NT2/D1 (cell line): ENCODE measurements around the gene PRKG1.

Source experiments
- DNase-seq: peaks from one replicate; pipeline ENCODE4 v3.0.0-alpha.2; 2011; ENCODE audit warnings: low read depth, low spot score
- H3K27me3 ChIP-seq: 2 replicates; pipeline ENCODE4 v1.6.0; 2011; ENCODE audit warnings: mild to moderate bottlenecking; ENCODE audit not compliant: insufficient read length, insufficient read depth
- H3K36me3 ChIP-seq: 2 replicates; pipeline ENCODE4 v1.6.1; 2011; ENCODE audit warnings: mild to moderate bottlenecking, low read length, mixed read lengths; ENCODE audit not compliant: insufficient read depth, insufficient read length
- H3K4me1 ChIP-seq: 2 replicates; pipeline ENCODE4 v1.5.1; 2011; ENCODE audit not compliant: insufficient read depth, insufficient read length
- H3K4me3 ChIP-seq: 2 replicates; pipeline ENCODE4 v1.5.1; 2011; ENCODE audit warnings: low read depth; ENCODE audit not compliant: insufficient read length
- H3K9ac ChIP-seq: 2 replicates; pipeline ENCODE4 v1.6.0; 2011; ENCODE audit warnings: low read depth; ENCODE audit not compliant: insufficient read length
- H3K9me3 ChIP-seq: 2 replicates; pipeline ENCODE4 v1.5.1; 2011; ENCODE audit warnings: mild to moderate bottlenecking, low read length; ENCODE audit not compliant: insufficient read depth
- SUZ12 ChIP-seq: IDR thresholded peaks from 2 replicates; pipeline ENCODE4 v1.6.1; 2011; ENCODE audit not compliant: insufficient read length, insufficient read depth; ENCODE audit errors: extremely low read depth
- YY1 ChIP-seq: IDR thresholded peaks from 2 replicates; pipeline ENCODE4 v1.6.1; 2011; ENCODE audit not compliant: insufficient read length, insufficient read depth
- ZNF274 ChIP-seq: IDR thresholded peaks from 2 replicates; pipeline ENCODE4 v1.6.1; 2011; ENCODE audit warnings: mild to moderate bottlenecking, low read depth, low read length

PRKG1 gene

DNA sequence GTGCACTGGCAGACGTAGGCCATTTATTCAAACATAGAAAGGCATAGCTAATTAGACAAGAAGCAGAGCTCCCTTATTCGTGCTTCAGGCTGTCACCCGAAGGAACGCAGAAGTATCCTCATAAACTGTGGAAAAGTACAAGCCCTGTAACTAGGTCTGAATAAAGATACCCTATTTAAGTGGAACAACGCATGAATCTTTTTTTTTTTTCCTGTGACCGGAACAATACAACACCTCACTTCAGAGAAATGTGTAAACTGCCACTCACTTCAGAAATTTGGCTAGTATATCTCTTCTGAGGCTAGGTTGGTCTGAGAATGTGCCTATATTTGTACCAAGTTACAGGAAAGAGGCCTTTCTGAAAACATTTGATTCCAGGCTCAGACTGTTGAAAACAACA, 633.1 kb downstream of the PRKG1 start:
- no peak overlapping the region for H3K4me3 ChIP-seq
- TF ChIP-seq YY1 (no peak), SUZ12 (no peak), ZNF274 (no peak)
- no peaks in the 10 kb centered on the region for H3K4me1 ChIP-seq
- H3K27me3 ChIP-seq = no peaks in the 10 kb centered on the region
- H3K9ac ChIP-seq = no peak overlapping the region
- H3K36me3 ChIP-seq = no peaks in the 10 kb centered on the region
- no peak for DNase-seq
- H3K9me3 ChIP-seq = no peaks in the 10 kb centered on the region

DNA sequence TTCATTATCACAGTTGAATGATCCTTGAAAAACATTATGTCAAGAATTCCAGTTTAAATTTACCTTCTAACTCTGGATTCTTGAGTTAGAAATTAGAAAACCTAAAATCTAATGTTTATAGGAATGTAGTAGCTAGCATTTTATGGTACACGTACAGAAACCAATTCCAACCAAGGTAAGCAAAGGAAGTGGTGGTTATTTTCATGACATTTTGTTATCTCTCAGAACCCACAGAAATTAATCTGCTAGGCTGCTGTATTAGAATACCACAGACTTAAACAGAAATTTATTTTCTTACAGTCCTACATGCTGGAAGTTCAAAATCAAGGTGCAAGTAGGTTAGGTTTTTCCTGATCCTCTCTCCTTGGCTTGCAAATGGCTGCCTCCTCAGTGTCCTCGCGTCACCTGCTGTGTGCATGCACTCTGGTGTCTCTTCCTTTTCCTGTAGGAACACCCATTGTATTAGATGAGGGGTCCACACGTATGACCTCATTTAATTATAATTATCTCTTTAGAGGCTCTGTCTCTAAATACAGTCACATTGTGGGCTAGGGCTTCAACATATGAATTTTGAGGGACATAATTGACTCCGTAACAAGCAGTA, 633.6 kb downstream of the PRKG1 start:
- no peak for TF ChIP-seq SUZ12
- no peak for TF ChIP-seq ZNF274
- no peak for TF ChIP-seq YY1
- Histone ChIP-seq H3K4me1 (no peaks in the 10 kb centered on the region), H3K4me3 (no peak overlapping the region), H3K36me3 (no peaks in the 10 kb centered on the region), H3K9me3 (no peaks in the 10 kb centered on the region), H3K9ac (no peak overlapping the region), H3K27me3 (no peaks in the 10 kb centered on the region)
- no peak for DNase-seq

DNA sequence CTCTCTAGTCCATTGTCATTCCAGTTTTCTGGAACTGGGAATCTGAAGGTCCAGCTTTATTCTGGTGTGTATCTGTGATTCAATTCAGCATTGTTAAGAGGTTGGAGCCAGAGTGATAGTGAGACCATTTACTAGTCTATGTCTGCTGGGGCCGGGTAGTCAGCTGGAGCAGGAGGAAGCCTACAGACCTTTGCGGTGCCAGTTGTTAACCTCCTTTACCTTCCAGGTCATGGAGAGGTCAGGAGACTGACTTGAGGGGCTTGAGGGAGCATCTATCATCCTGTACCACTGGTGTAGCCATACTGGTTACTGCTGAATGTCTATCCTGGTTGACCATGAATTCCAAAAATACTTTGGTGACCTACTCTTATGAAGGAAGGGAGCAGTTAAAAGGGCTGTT, 634.3 kb downstream of the PRKG1 start:
- Histone ChIP-seq H3K9ac (no peak overlapping the region), H3K4me3 (no peak overlapping the region), H3K27me3 (no peaks in the 10 kb centered on the region), H3K9me3 (no peaks in the 10 kb centered on the region), H3K36me3 (no peaks in the 10 kb centered on the region), H3K4me1 (no peaks in the 10 kb centered on the region)
- no peak for DNase-seq
- TF ChIP-seq SUZ12 = no peak
- TF ChIP-seq YY1 = no peak
- no peak for TF ChIP-seq ZNF274

DNA sequence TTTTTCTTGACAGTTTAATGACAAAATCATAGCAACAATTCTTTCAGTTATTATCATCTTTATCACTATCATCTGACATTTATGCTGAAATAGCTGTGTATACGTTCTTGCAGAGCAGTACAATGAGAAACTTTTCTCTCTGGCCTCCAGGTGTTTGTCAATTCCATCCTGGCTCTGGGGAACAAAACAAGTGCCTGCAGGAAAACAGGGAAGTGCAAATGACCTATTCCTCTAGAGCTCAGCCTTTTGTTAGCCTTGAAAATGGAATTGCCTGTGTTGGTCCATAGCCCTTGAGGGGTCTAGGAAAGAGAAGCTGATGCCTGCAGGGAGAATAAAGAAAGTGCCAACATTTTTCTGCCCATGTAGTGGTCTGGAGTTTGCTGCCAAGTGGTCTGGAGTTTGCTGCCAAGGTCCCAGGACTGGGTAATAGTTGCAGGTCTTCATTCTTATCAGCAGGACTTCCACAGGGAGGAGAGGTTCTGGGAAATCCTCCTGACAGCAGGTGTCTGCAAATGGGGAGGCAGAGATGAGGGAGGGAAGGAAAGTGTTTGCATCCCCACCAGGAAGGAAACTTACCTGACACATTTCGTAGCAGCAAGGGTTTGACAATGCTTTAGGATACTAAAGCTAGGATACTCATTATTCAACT, 635.2 kb downstream of the PRKG1 start:
- Histone ChIP-seq H3K4me1 (no peaks in the 10 kb centered on the region), H3K4me3 (no peak overlapping the region), H3K9me3 (no peaks in the 10 kb centered on the region), H3K27me3 (no peaks in the 10 kb centered on the region), H3K36me3 (no peaks in the 10 kb centered on the region), H3K9ac (no peak overlapping the region)
- DNase-seq = no peak
- no peak for TF ChIP-seq ZNF274
- no peak for TF ChIP-seq YY1
- no peak for TF ChIP-seq SUZ12

DNA sequence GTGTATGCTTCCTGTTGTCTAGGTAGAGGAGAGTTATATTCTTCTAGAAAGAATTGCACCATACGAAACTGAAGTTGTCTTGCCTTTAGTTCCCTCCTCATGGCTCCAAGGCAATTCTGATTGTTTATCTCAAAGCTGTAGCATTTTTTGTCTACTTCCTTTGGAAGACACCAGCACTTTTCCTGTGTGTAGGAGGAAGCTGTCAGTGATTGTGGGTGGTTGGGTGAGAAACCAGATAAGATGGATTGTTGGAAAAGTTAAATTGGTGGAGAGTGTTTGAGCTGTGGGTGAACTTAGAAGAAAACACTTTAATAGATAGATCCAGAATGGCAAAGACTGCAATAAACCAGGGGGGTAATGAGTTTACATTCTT, 637.2 kb downstream of the PRKG1 start:
- H3K9ac ChIP-seq = no peak overlapping the region
- no peaks in the 10 kb centered on the region for H3K9me3 ChIP-seq
- H3K27me3 ChIP-seq = no peaks in the 10 kb centered on the region
- TF ChIP-seq ZNF274 (no peak), YY1 (no peak), SUZ12 (no peak)
- DNase-seq = no peak
- no peaks in the 10 kb centered on the region for H3K4me1 ChIP-seq
- no peaks in the 10 kb centered on the region for H3K36me3 ChIP-seq
- no peak overlapping the region for H3K4me3 ChIP-seq

DNA sequence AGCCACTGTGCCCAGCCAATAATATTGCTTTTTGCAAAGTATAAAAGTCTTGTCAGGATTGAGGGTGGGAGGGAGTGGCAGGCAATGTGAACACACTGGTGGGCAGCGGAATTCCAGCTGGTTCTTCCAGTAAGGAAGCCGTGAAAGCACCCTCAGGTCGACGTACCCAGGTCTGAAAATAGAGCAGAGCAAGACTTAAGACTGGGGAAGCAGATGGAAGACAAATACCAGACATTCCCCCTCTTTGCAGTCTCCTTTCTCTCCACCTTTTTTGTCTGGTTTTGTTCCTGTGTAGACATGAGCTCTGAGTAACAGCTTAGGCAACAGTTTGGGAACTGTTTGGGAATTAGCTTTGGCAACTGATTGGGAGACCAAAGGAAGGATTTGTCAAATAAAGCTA, 642.7 kb downstream of the PRKG1 start:
- Histone ChIP-seq H3K9me3 (no peaks in the 10 kb centered on the region), H3K4me1 (no peaks in the 10 kb centered on the region), H3K27me3 (no peaks in the 10 kb centered on the region), H3K36me3 (no peaks in the 10 kb centered on the region), H3K4me3 (no peak overlapping the region), H3K9ac (no peak overlapping the region)
- DNase-seq = no peak
- no peak for TF ChIP-seq ZNF274

DNA sequence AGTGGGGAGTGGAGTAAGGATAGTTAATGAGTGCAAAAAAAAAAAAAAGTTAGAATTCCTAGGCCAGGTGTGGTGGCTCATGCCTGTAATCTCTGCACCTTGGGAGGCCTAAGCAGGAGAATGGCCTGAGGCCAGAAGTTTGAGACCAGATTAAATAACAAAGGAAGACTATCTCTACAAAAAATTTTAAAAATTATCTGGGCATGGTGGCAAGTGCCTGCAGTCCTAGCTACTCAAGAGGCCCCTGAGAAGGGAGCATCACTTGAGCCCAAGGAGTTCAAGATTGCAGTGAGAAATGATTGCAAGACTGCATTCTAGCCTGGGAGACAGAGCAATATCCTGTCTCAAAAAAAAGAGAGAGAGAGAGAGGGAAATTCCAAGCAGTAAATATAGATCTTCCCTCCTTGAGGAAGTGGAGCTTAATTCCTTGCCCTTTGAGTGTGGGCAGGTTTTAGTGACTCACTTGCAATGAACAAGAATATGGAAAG, 644.6 kb downstream of the PRKG1 start:
- no peaks in the 10 kb centered on the region for H3K36me3 ChIP-seq
- TF ChIP-seq SUZ12 (no peak), ZNF274 (no peak), YY1 (no peak)
- no peaks in the 10 kb centered on the region for H3K4me1 ChIP-seq
- H3K4me3 ChIP-seq = no peak overlapping the region
- H3K27me3 ChIP-seq = no peaks in the 10 kb centered on the region
- H3K9me3 ChIP-seq = no peaks in the 10 kb centered on the region
- DNase-seq = no peak
- H3K9ac ChIP-seq = no peak overlapping the region
